ENCODE measurements around the gene SORCS2. TPM values are rescaled to one million over a fixed set of nuclear protein-coding genes. Genes with fewer than 3 reads are reported as not detected.

Gene SORCS2
- total RNA-seq, 1 experiment from 2014 or later = 0.15 TPM

DNA sequence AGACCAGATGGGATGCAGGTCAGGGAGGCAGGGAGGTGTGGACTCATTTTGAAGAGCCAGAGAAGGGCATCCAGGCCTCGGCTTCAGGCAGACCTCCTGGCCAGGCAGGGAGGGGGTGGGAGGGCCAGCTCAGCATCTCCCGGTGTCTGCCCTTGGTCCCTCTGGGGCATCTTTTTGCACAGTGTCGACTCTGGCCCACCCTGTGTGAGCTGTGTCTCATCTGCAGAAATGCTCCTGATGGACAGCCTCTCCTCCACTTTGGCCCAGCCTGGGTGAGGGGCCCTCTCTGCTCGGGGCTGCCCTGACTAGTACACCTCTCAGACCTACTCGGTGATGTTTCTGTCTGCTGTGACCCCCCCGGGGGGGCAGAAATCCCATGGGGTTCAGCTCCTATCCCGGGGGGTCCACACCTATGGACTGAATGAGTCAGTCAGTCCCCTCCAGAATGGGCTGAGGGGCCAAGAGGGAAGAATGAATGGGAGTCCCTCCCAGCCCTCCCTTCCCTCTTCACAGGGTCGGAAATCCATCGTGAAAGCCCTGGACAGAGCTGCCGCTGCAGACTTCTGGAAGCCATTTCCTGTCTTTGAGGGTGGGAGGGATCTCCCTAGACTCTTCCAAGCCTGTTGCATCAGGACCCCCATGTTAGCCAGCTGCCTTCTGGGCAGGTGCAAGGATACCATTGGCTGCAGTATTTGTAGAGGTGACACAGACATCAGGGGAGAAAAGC, 439.1 kb downstream of the SORCS2 start:
- BruUV-seq (replicated peaks) = no TSS peak
- DNase-seq (ENCODE audit: low read depth, low spot score) (no peak), ATAC-seq (no peak; the same call in 1 of the 2 replicates)
- POLR2A ChIA-PET = interaction anchor here (0.6 kb wide), 1 partner anchor 1891 kb away, joined by 8 read pairs; no protein-coding TSS in a partner anchor
- no peak overlapping the region for H3K4me3 ChIP-seq (ENCODE audit: low read depth in 2 of 2, low read length in 2 of 2)
- H3K4me1 ChIP-seq (ENCODE audit: control insufficient read depth, insufficient read depth, low read length) = no peaks in the 10 kb centered on the region
- intact Hi-C loops (cut with micrococcal nuclease; ENCODE audit: unreplicated experiment) = no loop called here
- in situ Hi-C loops (cut with HindIII; ENCODE audit: low pct_unique_long_range_greater_than_20kb, low sequenced_read_pairs) = no loop called here
- no peaks in the 10 kb centered on the region for H3K36me3 ChIP-seq (ENCODE audit: control insufficient read depth, insufficient read depth, low read length)
- H3K27ac ChIP-seq (ENCODE audit: low read length) = no peak overlapping the region
- CTCF ChIA-PET = no interaction called here
- H3K27me3 ChIP-seq (ENCODE audit: control insufficient read depth, insufficient read depth, low read length) = no peaks in the 10 kb centered on the region
- TF ChIP-seq TCF7L2 (IDR thresholded peaks at IDR 0.05; ENCODE audit: low read depth, low read length) (no peak), SIN3A (IDR thresholded peaks at IDR 0.05; ENCODE audit: borderline replicate concordance, insufficient read depth, low read depth, low read length) (no peak), POLR2AphosphoS5 (IDR thresholded peaks at IDR 0.05; ENCODE audit: low read depth, low read length) (no peak)
- TF ChIP-seq, protein P1, sequence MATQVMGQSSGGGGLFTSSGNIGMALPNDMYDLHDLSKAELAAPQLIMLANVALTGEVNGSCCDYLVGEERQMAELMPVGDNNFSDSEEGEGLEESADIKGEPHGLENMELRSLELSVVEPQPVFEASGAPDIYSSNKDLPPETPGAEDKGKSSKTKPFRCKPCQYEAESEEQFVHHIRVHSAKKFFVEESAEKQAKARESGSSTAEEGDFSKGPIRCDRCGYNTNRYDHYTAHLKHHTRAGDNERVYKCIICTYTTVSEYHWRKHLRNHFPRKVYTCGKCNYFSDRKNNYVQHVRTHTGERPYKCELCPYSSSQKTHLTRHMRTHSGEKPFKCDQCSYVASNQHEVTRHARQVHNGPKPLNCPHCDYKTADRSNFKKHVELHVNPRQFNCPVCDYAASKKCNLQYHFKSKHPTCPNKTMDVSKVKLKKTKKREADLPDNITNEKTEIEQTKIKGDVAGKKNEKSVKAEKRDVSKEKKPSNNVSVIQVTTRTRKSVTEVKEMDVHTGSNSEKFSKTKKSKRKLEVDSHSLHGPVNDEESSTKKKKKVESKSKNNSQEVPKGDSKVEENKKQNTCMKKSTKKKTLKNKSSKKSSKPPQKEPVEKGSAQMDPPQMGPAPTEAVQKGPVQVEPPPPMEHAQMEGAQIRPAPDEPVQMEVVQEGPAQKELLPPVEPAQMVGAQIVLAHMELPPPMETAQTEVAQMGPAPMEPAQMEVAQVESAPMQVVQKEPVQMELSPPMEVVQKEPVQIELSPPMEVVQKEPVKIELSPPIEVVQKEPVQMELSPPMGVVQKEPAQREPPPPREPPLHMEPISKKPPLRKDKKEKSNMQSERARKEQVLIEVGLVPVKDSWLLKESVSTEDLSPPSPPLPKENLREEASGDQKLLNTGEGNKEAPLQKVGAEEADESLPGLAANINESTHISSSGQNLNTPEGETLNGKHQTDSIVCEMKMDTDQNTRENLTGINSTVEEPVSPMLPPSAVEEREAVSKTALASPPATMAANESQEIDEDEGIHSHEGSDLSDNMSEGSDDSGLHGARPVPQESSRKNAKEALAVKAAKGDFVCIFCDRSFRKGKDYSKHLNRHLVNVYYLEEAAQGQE (IDR thresholded peaks at IDR 0.05; ENCODE audit: insufficient read depth in 1 of 2, low read depth in 2 of 2, low read length in 1 of 2) = no peak
- TF ChIP-seq, protein P2, sequence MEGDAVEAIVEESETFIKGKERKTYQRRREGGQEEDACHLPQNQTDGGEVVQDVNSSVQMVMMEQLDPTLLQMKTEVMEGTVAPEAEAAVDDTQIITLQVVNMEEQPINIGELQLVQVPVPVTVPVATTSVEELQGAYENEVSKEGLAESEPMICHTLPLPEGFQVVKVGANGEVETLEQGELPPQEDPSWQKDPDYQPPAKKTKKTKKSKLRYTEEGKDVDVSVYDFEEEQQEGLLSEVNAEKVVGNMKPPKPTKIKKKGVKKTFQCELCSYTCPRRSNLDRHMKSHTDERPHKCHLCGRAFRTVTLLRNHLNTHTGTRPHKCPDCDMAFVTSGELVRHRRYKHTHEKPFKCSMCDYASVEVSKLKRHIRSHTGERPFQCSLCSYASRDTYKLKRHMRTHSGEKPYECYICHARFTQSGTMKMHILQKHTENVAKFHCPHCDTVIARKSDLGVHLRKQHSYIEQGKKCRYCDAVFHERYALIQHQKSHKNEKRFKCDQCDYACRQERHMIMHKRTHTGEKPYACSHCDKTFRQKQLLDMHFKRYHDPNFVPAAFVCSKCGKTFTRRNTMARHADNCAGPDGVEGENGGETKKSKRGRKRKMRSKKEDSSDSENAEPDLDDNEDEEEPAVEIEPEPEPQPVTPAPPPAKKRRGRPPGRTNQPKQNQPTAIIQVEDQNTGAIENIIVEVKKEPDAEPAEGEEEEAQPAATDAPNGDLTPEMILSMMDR (IDR thresholded peaks at IDR 0.05) = no peak
- no peaks in the 10 kb centered on the region for H3K9me3 ChIP-seq (ENCODE audit: control insufficient read depth, insufficient read depth, low read depth, low read length)

DNA sequence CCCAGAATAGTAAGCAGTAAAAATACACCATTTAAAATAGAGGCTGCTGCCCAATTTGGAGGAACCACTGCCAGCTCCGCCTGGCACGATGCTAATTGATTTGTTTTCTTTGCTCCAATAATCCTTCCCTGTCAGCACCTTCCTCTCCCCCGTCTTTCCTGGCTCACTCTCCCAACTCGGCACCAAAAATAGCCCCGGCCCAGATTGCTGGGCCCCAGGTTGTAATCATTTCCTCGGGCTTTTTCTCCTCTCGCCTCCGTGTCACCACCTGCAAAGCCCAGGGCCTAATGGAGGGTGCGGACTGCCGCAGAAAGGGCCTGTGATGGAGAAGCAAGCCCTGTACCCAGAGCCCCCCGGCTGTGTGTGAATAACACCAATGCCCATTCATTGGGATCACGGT, 440.0 kb downstream of the SORCS2 start:
- no peak overlapping the region for H3K27ac ChIP-seq (ENCODE audit: low read length)
- CTCF ChIA-PET = no interaction called here
- no peaks in the 10 kb centered on the region for H3K4me1 ChIP-seq (ENCODE audit: control insufficient read depth, insufficient read depth, low read length)
- no peak for ATAC-seq
- TF ChIP-seq TCF7L2 (IDR thresholded peaks at IDR 0.05; ENCODE audit: low read depth, low read length) (no peak), POLR2AphosphoS5 (IDR thresholded peaks at IDR 0.05; ENCODE audit: low read depth, low read length) (no peak), SIN3A (IDR thresholded peaks at IDR 0.05; ENCODE audit: borderline replicate concordance, insufficient read depth, low read depth, low read length) (no peak)
- TF ChIP-seq, protein P2 (IDR thresholded peaks at IDR 0.05) = no peak
- TF ChIP-seq, protein P1 (IDR thresholded peaks at IDR 0.05; ENCODE audit: insufficient read depth in 1 of 2, low read depth in 2 of 2, low read length in 1 of 2) = no peak
- BruUV-seq (replicated peaks) = no TSS peak
- no peaks in the 10 kb centered on the region for H3K9me3 ChIP-seq (ENCODE audit: control insufficient read depth, insufficient read depth, low read depth, low read length)
- POLR2A ChIA-PET = no interaction called here
- H3K36me3 ChIP-seq (ENCODE audit: control insufficient read depth, insufficient read depth, low read length) = no peaks in the 10 kb centered on the region
- no peak overlapping the region for H3K4me3 ChIP-seq (ENCODE audit: low read depth in 2 of 2, low read length in 2 of 2)
- no peak for DNase-seq (ENCODE audit: low read depth, low spot score)
- in situ Hi-C loops (cut with HindIII; ENCODE audit: low pct_unique_long_range_greater_than_20kb, low sequenced_read_pairs) (no loop called here), intact Hi-C loops (cut with micrococcal nuclease; ENCODE audit: unreplicated experiment) (no loop called here)
- no peaks in the 10 kb centered on the region for H3K27me3 ChIP-seq (ENCODE audit: control insufficient read depth, insufficient read depth, low read length)

All from Panc1 (cell line).